ENCODE measurements around the gene KCTD21.

The KCTD21 gene

DNA sequence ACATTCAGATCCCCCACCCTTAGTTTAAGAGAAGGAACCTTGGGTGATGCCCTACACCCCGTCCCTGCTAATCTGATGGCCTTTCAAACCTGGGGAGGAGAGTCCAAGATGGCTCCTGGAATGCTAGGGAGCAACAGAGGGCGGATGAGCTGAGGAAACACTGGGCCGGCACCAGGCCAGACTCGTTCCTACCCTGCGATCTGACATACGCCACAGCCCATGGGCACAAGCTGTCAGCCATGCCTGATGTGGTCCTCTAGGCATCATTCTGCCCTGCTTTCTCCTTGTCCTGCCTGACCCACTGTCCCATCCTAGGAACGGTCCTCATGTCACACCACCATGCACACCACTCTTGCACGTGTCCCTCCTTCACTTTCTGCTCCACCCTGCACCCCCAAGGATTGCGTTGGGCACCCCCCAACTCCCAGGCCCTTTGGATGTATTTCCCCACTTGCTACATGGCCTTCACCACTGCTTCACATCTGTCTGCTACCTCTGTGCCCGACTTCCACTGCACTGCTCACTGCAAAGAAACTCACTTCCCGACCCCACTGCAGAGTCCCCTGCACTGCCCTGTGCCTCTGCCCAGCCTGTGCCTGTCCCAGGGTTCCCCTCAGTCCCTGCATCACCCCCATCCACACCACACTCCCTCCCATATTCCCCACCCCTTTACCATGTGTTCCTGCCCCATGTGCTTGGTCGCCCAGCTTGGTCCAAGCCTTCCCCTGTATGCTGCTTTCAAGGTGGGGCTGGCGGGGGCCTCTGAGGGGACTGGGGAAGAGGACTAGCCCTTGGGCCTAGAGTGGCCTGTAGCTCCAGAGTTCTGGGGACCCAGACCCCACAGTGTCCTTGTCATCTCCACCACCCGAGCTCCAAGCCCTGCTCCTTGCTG is 29.5 kb upstream of the KCTD21 start:
- DNase-seq (ENCODE audit: low spot score) (no peak), ATAC-seq (ENCODE audit: low read depth) (no peak)
- Histone ChIP-seq H3K36me3 (ENCODE audit: low read depth) (no peaks in the 10 kb centered on the region), H3K4me3 (ENCODE audit: severe bottlenecking) (no peak overlapping the region), H3K27me3 (ENCODE audit: insufficient read depth, poor library complexity, severe bottlenecking) (no peaks in the 10 kb centered on the region), H3K9me3 (ENCODE audit: severe bottlenecking) (no peaks in the 10 kb centered on the region), H3K27ac (ENCODE audit: poor library complexity, severe bottlenecking) (no peak overlapping the region), H3K4me1 (ENCODE audit: insufficient read depth, poor library complexity, severe bottlenecking) (no peaks in the 10 kb centered on the region)
- no peak for TF ChIP-seq CTCF (IDR thresholded peaks at IDR 0.05; ENCODE audit: poor library complexity, severe bottlenecking)

GRCh38 chr11:78216571-78217287 is 28.3 kb upstream of the KCTD21 start:
- H3K27ac ChIP-seq (ENCODE audit: poor library complexity, severe bottlenecking): no peak overlapping the region
- DNase-seq (ENCODE audit: low spot score): no peak
- H3K27me3 ChIP-seq (ENCODE audit: insufficient read depth, poor library complexity, severe bottlenecking): no peaks in the 10 kb centered on the region
- H3K4me3 ChIP-seq (ENCODE audit: severe bottlenecking): no peak overlapping the region
- no peaks in the 10 kb centered on the region for H3K36me3 ChIP-seq (ENCODE audit: low read depth)
- ATAC-seq (ENCODE audit: low read depth): peak; percentile 65
- no peaks in the 10 kb centered on the region for H3K4me1 ChIP-seq (ENCODE audit: insufficient read depth, poor library complexity, severe bottlenecking)
- TF ChIP-seq CTCF (IDR thresholded peaks at IDR 0.05; ENCODE audit: poor library complexity, severe bottlenecking): no peak
- H3K9me3 ChIP-seq (ENCODE audit: severe bottlenecking): no peaks in the 10 kb centered on the region

DNA sequence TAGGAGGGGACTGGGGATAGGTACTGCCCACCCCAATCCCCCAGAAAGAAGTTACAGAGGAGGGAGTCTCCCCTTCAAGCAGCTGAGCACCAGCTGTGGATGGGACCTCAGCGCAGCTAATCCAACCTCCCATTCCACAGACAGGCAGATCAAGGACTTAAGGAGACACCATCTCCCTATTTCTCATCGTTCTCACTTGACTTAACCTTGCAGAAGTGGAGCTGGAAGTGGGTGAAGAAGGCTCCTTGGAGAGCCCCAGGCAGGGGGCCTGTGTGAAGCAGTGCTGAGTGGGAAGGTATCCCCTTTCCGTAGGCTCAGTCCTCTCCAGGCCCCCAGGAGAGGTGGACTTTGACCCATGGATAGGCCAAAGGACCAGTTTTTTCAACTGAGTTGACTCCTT is 27.6 kb upstream of the KCTD21 start:
- no peak overlapping the region for H3K27ac ChIP-seq (ENCODE audit: poor library complexity, severe bottlenecking)
- H3K4me3 ChIP-seq (ENCODE audit: severe bottlenecking): no peak overlapping the region
- no peaks in the 10 kb centered on the region for H3K36me3 ChIP-seq (ENCODE audit: low read depth)
- H3K4me1 ChIP-seq (ENCODE audit: insufficient read depth, poor library complexity, severe bottlenecking): no peaks in the 10 kb centered on the region
- DNase-seq (ENCODE audit: low spot score): no peak
- H3K27me3 ChIP-seq (ENCODE audit: insufficient read depth, poor library complexity, severe bottlenecking): no peaks in the 10 kb centered on the region
- ATAC-seq (ENCODE audit: low read depth): no peak
- TF ChIP-seq CTCF (IDR thresholded peaks at IDR 0.05; ENCODE audit: poor library complexity, severe bottlenecking): no peak
- H3K9me3 ChIP-seq (ENCODE audit: severe bottlenecking): no peaks in the 10 kb centered on the region

DNA sequence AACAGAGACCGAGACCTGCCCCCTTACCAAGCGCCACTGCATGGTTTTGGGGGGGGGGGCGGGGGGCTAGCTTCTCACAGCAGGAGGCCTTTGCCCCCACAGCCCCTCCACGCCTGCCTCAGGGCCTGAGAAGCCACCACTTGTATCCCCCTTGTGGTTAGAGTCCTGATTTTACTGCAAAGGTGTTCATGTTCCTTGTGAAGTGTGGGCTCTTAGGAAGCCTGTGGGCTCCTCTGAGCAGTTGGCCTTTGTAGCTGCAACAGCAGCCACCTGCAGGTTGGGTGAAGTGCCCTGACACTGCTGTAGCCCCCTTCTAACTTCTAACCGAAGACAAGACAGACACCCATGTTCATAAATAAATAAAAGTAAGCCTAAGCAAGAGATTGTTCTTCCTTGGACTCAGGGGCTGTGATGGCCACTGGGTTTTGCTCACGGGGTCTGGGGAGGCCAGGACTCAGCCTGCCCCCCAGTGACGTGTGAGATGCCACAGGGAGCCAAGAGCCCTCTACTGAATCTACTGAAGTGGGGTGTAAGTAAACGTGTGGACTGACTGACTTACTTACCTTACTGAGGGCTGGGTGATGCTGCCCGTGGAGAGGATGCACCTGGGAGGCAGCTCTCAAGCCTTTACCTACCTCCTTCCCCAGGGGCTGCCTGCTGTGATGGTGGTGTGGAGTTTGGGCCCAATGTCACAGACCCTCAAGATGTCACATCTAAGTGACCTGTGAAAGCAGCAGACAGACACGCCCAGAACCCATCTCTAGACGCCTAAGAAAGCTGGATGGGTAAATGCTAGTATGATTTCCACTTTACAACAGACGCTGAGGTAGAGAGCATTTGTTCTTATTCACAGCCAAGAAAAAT is 26.1 kb upstream of the KCTD21 start:
- no peak overlapping the region for H3K27ac ChIP-seq (ENCODE audit: poor library complexity, severe bottlenecking)
- H3K36me3 ChIP-seq (ENCODE audit: low read depth): no peaks in the 10 kb centered on the region

More for the DNA sequence above, 26.1 kb upstream of the KCTD21 start:
- Histone ChIP-seq H3K4me3 (ENCODE audit: severe bottlenecking) (no peak overlapping the region), H3K9me3 (ENCODE audit: severe bottlenecking) (no peaks in the 10 kb centered on the region), H3K27me3 (ENCODE audit: insufficient read depth, poor library complexity, severe bottlenecking) (no peaks in the 10 kb centered on the region), H3K4me1 (ENCODE audit: insufficient read depth, poor library complexity, severe bottlenecking) (no peaks in the 10 kb centered on the region)
- DNase-seq (ENCODE audit: low spot score) (no peak), ATAC-seq (ENCODE audit: low read depth) (no peak)
- no peak for TF ChIP-seq CTCF (IDR thresholded peaks at IDR 0.05; ENCODE audit: poor library complexity, severe bottlenecking)

Measured in RWPE2 (cell line).